RPMI8226 (cell line): ENCODE measurements around the gene GPR35.

Experiments used
- DNase-seq: peaks from one replicate; pipeline ENCODE4 v3.0.0-alpha.2; 2015

Gene GPR35

GRCh38 chr2:240624950-240625621, at the start of gene GPR35:
GPR35 (plus strand) TSS chr2:240625480; CDS start chr2:240629953, 4,473 bp downstream.
- peak; percentile 47 for DNase-seq

GRCh38 chr2:240576036-240576435, 49.2 kb upstream of the GPR35 start:
- DNase-seq = no peak

GRCh38 chr2:240576436-240577205, 48.7 kb upstream of the GPR35 start:
- DNase-seq = no peak

GRCh38 chr2:240577281-240578109, 47.8 kb upstream of the GPR35 start:
- DNase-seq = no peak

GRCh38 chr2:240578110-240578450, 47.2 kb upstream of the GPR35 start:
- no peak for DNase-seq

- DNase-seq = no peak
Observed at GRCh38 chr2:240578488-240578887, 46.8 kb upstream of the GPR35 start.

- peak; percentile 44 for DNase-seq
Observed at GRCh38 chr2:240579071-240579762, 46.1 kb upstream of the GPR35 start.

- DNase-seq = peak; percentile 96
Observed at GRCh38 chr2:240579771-240580614, 45.3 kb upstream of the GPR35 start.

- DNase-seq = no peak
Observed at GRCh38 chr2:240581811-240582210, 43.5 kb upstream of the GPR35 start.

- no peak for DNase-seq
Observed at GRCh38 chr2:240582781-240583180, 42.5 kb upstream of the GPR35 start.

- no peak for DNase-seq
Observed at GRCh38 chr2:240583774-240584173, 41.5 kb upstream of the GPR35 start.

GRCh38 chr2:240584486-240585031, 40.7 kb upstream of the GPR35 start:
- peak; percentile 93 for DNase-seq

GRCh38 chr2:240585101-240585500, 40.2 kb upstream of the GPR35 start:
- peak; percentile 79 for DNase-seq

GRCh38 chr2:240585681-240586197, 39.5 kb upstream of the GPR35 start:
- no peak for DNase-seq

GRCh38 chr2:240586198-240586918, 38.9 kb upstream of the GPR35 start, which contains the start of gene CAPN10:
CAPN10 (plus strand) TSS chr2:240586734; CDS start chr2:240586912, 178 bp downstream.
- DNase-seq = peak; percentile 96

GRCh38 chr2:240586919-240587800, 38.1 kb upstream of the GPR35 start:
- peak; percentile 74 for DNase-seq

- no peak for DNase-seq
Observed at GRCh38 chr2:240588006-240588655, 37.1 kb upstream of the GPR35 start.

GRCh38 chr2:240588669-240589068, 36.6 kb upstream of the GPR35 start:
- DNase-seq = no peak

- DNase-seq = no peak
Observed at GRCh38 chr2:240589375-240589774, 35.9 kb upstream of the GPR35 start.
